Muscle layer of colon (tissue), 2 donors: Measurements from ENCODE around the gene SYAP1.

ENCODE experiments used
- H3K27ac ChIP-seq: one replicate; pipeline ENCODE4 v1.7.0; 2013; ENCODE audit warnings: low read depth, mild to moderate bottlenecking, low read length, moderate library complexity
- H3K27me3 ChIP-seq, 2 donors: one replicate each; pipeline ENCODE4 v1.7.0; 2013; ENCODE audit warnings: low read length in 2 of 2, mild to moderate bottlenecking in 2 of 2; ENCODE audit not compliant: insufficient read depth in 2 of 2, control insufficient read depth in 1 of 2
- H3K36me3 ChIP-seq: one replicate; pipeline ENCODE4 v1.7.0; 2013; ENCODE audit warnings: mild to moderate bottlenecking, low read length; ENCODE audit not compliant: insufficient read depth
- H3K4me1 ChIP-seq: one replicate; pipeline ENCODE4 v1.7.0; 2013; ENCODE audit warnings: mild to moderate bottlenecking, low read length; ENCODE audit not compliant: insufficient read depth
- H3K4me3 ChIP-seq, 2 donors: one replicate each; pipeline ENCODE4 v1.7.0; 2013; ENCODE audit warnings: low read length in 2 of 2, low read depth in 1 of 2, mild to moderate bottlenecking in 1 of 2, moderate library complexity in 1 of 2
- H3K9ac ChIP-seq: one replicate; pipeline ENCODE4 v1.7.0; 2013; ENCODE audit warnings: low read length
- H3K9me3 ChIP-seq: one replicate; pipeline ENCODE4 v1.7.0; 2013; ENCODE audit warnings: mild to moderate bottlenecking, low read length
- donor health status: abdominal sarcoma.
- donor health status: Adenocarcinoma of cecum.

Gene SYAP1

GRCh38 chrX:16785247-16786138 lies 66.1 kb downstream of the SYAP1 start:
- Histone ChIP-seq H3K4me3 (peak overlapping the region; percentile 49 to 77), H3K36me3 (no peaks in the 10 kb centered on the region), H3K4me1 (no peaks in the 10 kb centered on the region), H3K9me3 (no peaks in the 10 kb centered on the region), H3K27ac (no peak overlapping the region), H3K9ac (peak overlapping the region; percentile 0), H3K27me3 (no peaks in the 10 kb centered on the region)

GRCh38 chrX:16786139-16786790 lies 66.9 kb downstream of the SYAP1 start, which contains the start of gene TXLNG:
Gene TXLNG (plus strand): TSS chrX:16786466. CDS start chrX:16786488, 22 bp downstream.
- no peaks in the 10 kb centered on the region for H3K4me1 ChIP-seq
- peak within 1 kb of the TSS; percentile 53 for H3K9ac ChIP-seq
- H3K4me3 ChIP-seq: peak within 1 kb of the TSS; percentile 77
- peak within 1 kb of the TSS; percentile 65 for H3K27ac ChIP-seq
- H3K36me3 ChIP-seq: no peaks in the 10 kb centered on the region
- H3K9me3 ChIP-seq: no peaks in the 10 kb centered on the region
- H3K27me3 ChIP-seq: no peaks in the 10 kb centered on the region

DNA sequence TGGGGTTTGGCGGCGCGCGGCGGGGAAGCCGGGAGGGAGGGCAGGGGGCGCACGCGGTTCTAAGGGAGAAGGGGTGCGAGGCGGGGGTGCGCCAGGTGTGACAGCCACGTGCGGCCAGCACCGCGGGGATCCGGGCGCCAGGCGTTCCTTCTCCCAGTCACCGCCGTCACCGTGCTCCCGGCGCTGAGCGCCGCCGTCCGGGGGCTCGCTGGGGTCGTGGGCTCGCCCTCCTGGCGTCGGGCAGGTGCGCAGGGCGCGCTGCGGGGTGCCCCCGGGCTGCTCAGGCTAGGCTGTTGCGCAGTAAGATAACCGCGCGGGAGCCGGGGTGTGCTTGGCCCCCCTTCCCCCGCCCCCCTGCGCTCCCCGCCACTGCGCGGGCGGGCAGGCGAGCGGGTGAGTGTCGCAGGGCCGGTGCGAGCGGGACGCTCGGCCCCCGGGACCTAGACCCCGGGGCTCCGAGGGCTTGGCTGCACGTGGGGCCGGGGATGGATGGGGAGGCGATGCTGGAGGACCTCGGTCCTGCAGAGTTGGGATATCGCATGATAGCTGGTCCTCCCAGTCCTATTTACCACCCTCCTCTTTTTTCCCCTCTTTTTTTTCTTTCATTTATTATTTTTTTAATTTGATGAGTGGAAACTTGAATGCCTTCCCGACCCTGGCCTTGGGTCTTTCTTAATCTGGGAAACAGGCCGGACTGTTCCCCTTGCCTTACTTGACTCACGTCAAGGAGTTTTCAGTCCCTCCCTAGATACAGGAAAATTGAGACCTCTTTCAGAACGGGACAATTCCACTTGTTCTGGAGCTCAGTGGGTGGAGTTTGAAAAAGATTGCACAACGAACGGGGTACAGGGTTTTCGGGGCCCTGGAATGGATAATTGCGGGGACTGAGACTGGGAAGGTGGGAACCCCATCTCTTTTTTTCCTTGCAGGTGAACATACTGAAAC lies 67.7 kb downstream of the SYAP1 start:
- peaks cover 3% of the 10 kb centered on the region for H3K36me3 ChIP-seq
- peak overlapping the region; percentile 53 for H3K9ac ChIP-seq
- H3K4me3 ChIP-seq: peak overlapping the region; percentile 77
- no peaks in the 10 kb centered on the region for H3K9me3 ChIP-seq
- H3K27ac ChIP-seq: peak overlapping the region; percentile 65
- no peaks in the 10 kb centered on the region for H3K4me1 ChIP-seq
- H3K27me3 ChIP-seq: no peaks in the 10 kb centered on the region

DNA sequence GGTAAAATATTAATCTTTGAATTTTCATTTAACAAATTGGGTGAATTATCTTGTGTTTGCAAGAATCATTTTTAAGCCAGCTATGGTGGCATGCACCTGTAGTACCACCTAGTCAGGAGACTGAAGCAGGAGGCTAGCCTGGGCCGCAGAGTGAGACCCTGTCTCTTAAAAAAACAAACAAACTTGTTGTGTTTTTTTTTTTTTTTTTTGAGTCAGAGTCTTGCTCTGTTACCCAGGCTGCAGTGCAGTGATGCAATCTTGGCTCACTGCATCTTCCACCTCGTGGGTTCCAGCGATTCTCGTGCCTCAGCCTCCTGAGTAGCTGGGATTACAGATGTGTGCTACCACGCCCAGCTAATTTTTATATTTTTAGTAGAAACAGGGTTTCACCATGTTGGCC lies 69.1 kb downstream of the SYAP1 start:
- no peaks in the 10 kb centered on the region for H3K27me3 ChIP-seq
- H3K27ac ChIP-seq: no peak overlapping the region
- H3K9ac ChIP-seq: no peak overlapping the region
- peaks cover 4% of the 10 kb centered on the region for H3K36me3 ChIP-seq
- no peaks in the 10 kb centered on the region for H3K9me3 ChIP-seq
- H3K4me3 ChIP-seq: no peak overlapping the region
- no peaks in the 10 kb centered on the region for H3K4me1 ChIP-seq

DNA sequence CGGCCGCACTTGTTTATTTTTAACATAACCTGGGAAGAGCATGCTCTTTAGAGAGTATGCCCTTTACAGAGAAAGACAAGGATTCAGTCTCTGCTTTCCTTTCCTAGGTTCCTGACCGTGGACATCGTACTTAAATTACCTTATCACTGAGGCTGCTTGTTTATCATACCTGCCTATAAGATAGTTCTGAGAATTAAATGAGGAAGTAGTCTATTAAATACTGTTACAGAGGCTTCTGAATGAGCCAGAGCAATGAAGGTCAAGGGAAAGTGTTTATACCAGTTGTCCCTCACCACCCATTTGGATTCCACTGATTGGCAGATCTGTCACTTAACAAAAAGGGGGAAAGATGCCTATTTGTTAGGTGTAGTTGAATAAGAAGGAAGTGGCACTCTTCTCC lies 76.9 kb downstream of the SYAP1 start:
- H3K36me3 ChIP-seq: peaks cover 12% of the 10 kb centered on the region
- no peaks in the 10 kb centered on the region for H3K9me3 ChIP-seq
- H3K4me3 ChIP-seq: no peak overlapping the region
- H3K4me1 ChIP-seq: peaks cover 5% of the 10 kb centered on the region
- no peaks in the 10 kb centered on the region for H3K27me3 ChIP-seq
- H3K9ac ChIP-seq: no peak overlapping the region
- no peak overlapping the region for H3K27ac ChIP-seq

GRCh38 chrX:16797358-16797757 lies 77.9 kb downstream of the SYAP1 start:
- Histone ChIP-seq H3K27me3 (no peaks in the 10 kb centered on the region), H3K4me3 (no peak overlapping the region), H3K9me3 (no peaks in the 10 kb centered on the region), H3K36me3 (peaks cover 8% of the 10 kb centered on the region), H3K4me1 (peaks cover 5% of the 10 kb centered on the region), H3K27ac (no peak overlapping the region), H3K9ac (no peak overlapping the region)

- peaks cover 5% of the 10 kb centered on the region for H3K4me1 ChIP-seq
- H3K9ac ChIP-seq: no peak overlapping the region
- no peaks in the 10 kb centered on the region for H3K9me3 ChIP-seq
- no peak overlapping the region for H3K27ac ChIP-seq
- H3K27me3 ChIP-seq: no peaks in the 10 kb centered on the region
- H3K4me3 ChIP-seq: no peak overlapping the region
- H3K36me3 ChIP-seq: peaks cover 8% of the 10 kb centered on the region
Measured at GRCh38 chrX:16797841-16798240, 78.4 kb downstream of the SYAP1 start.

GRCh38 chrX:16804923-16805464 lies 85.6 kb downstream of the SYAP1 start:
- H3K9ac ChIP-seq: no peak overlapping the region
- H3K36me3 ChIP-seq: no peaks in the 10 kb centered on the region
- no peaks in the 10 kb centered on the region for H3K27me3 ChIP-seq
- no peaks in the 10 kb centered on the region for H3K9me3 ChIP-seq
- H3K27ac ChIP-seq: no peak overlapping the region
- H3K4me1 ChIP-seq: peaks cover 7% of the 10 kb centered on the region
- H3K4me3 ChIP-seq: no peak overlapping the region

DNA sequence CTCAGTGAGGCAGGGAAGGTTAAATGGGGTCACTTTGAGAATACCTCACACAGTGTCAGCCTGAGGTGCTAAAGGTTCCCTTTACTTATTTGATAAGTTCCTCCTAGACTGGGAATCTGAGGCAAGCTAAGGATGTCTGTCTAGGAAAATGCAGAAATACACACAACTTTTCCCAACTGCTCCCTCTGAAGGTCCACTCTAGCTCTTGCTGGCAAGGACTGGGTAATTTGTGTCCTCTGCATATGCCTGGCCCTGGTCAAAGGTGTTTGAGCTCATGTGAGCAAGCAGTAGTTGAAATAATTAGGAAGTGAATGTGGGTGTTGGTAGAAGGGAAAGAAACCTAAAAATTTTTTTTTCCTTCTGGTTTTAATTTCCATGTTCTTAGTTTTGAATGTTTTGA lies 88.1 kb downstream of the SYAP1 start:
- no peaks in the 10 kb centered on the region for H3K36me3 ChIP-seq
- no peak overlapping the region for H3K27ac ChIP-seq
- no peak overlapping the region for H3K9ac ChIP-seq
- no peaks in the 10 kb centered on the region for H3K27me3 ChIP-seq
- no peaks in the 10 kb centered on the region for H3K9me3 ChIP-seq
- peak overlapping the region in 1 of 2 donors; percentile 39 for H3K4me3 ChIP-seq
- H3K4me1 ChIP-seq: peaks cover 7% of the 10 kb centered on the region

DNA sequence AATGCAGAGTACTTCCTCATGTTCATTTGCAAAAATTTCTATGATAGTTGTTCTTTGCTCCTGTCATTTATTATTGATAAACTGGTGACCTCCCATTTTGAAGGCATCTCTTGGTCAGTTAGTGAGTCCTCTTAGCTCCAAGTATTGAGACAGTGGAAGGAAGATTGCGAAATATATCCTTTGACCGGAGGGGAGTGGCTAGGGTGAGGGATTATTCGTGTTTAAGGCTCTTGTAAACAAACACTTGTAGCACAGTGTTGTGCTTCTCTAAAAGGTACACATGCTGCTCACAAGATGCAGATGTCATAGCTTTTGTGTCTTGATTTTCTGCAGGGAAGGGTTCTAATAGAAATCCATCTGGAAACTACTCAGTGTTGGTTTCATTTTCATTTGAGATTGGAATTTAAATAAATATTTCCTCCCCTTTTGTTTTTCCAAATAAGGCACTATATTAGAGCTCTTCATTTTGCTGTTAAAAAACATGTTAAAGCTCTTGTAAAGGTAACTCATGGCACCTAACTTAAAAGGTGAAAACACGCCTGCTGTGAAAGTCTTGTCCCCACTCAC lies 88.6 kb downstream of the SYAP1 start:
- Histone ChIP-seq H3K36me3 (no peaks in the 10 kb centered on the region), H3K4me3 (peak overlapping the region in 1 of 2 donors; percentile 39), H3K9ac (peak overlapping the region; percentile 24), H3K4me1 (peaks cover 7% of the 10 kb centered on the region), H3K9me3 (no peaks in the 10 kb centered on the region), H3K27me3 (no peaks in the 10 kb centered on the region), H3K27ac (no peak overlapping the region)
